Thyroid gland (tissue), 4 donors: Measurements from ENCODE around the gene GSTCD. TPM values are rescaled to one million over a fixed set of nuclear protein-coding genes. Genes with fewer than 3 reads are reported as not detected.
"Not testable (repeated sequence)": the region's sequence is repeated elsewhere in the genome, so short reads cannot be mapped to it uniquely, and the experiment has no call there.

Experiments
- DNase-seq, 2 donors: peaks; one replicate each; pipeline ENCODE4 v3.0.0-alpha.2; 2019
- H3K27ac ChIP-seq, 3 donors: fragments of 200-600 bp; sonication (generic); 1 replicate in 2 of 3; 2 replicates in 1 of 3; pipeline ENCODE4 v1.5.1; 2016 to 2019; ENCODE audit warnings: mild to moderate bottlenecking in 1 of 3, moderate library complexity in 1 of 3
- H3K27me3 ChIP-seq: fragments of 200-600 bp; sonication (generic); one replicate; pipeline ENCODE4 v1.5.1; 2019
- H3K36me3 ChIP-seq, 2 donors: fragments of 200-600 bp; sonication (generic); one replicate each; pipeline ENCODE4 v1.5.1; 2016 to 2019
- H3K4me1 ChIP-seq, 2 donors: fragments of 200-600 bp; sonication (generic); one replicate each; pipeline ENCODE4 v1.5.1; 2017 to 2019
- H3K4me3 ChIP-seq, 3 donors: fragments of 200-600 bp; sonication (generic); replicated peaks in 1 of 3; 1 replicate in 2 of 3; 2 replicates in 1 of 3; pipeline ENCODE4 v1.5.1; 2016; ENCODE audit warnings: mild to moderate bottlenecking in 1 of 3
- H3K9me3 ChIP-seq: fragments of 200-600 bp; sonication (generic); one replicate; pipeline ENCODE4 v1.5.1; 2017
- POLR2A ChIP-seq, 2 donors: fragments of 450-650 bp; IDR thresholded peaks; one replicate each; pipeline ENCODE4 v1.6.1; 2017; ENCODE audit warnings: antibody characterized with exemption in 2 of 2, mild to moderate bottlenecking in 2 of 2, moderate library complexity in 1 of 2
- WGBS, 2 donors: methylation state at CpG; one replicate each; pipeline ENCODE4 v1.1.5; 2017; 5-methylcytosine and 5-hydroxymethylcytosine counted together
- intact Hi-C: fragments of 100-400 bp; cut with DNase I; formaldehyde crosslinking; loops from one replicate; pipeline ENCODE4 v1.15.1; 2023
- total RNA-seq, 4 donors: library from RNA; depleted of rRNA; stranded (reverse); fragments of >200 nt; gene quantifications; one replicate each; pipeline ENCODE4 v1.2.3, GENCODE V29; 2016
- TF ChIP-seq, protein P1 (sequence below), 6 experiments: fragments of 200-600 bp in 3 of 6; fragments of 450-650 bp in 3 of 6; sonication (generic) in 3 of 6; IDR thresholded peaks; one replicate each; pipeline ENCODE4 v1.5.1; 2016 to 2019; ENCODE audit warnings: antibody characterized with exemption in 6 of 6, mild to moderate bottlenecking in 2 of 6, inconsistent platforms in 1 of 6, moderate library complexity in 1 of 6

Gene GSTCD
- total RNA-seq, 4 donors from 2014 or later, result 9.4 to 18.9 (median 15.2) TPM

DNA sequence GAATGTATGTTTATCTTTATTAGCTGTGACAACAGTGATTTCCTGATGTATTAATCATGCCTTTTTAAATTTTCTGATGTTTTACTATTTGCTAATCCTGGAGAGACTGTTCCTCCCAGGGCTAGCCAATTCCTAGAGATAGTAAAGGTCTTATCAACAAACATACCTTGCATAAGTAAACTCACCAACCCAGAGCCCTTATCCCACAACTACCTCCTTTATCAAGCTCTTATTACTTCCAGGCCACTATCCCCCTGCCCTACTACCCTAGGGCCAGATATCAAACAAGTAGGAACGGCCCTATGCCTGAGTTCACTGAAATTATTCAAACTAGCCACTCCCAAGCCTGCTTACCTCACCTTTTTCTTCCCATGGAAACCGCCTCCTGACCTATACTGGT lies 128.5 kb downstream of the GSTCD start:
- Histone ChIP-seq H3K27me3 (no peaks in the 10 kb centered on the region), H3K4me1 (no peaks in the 10 kb centered on the region), H3K36me3 (no peaks in the 10 kb centered on the region), H3K4me3 (no peak overlapping the region), H3K9me3 (no peaks in the 10 kb centered on the region), H3K27ac (no peak overlapping the region)
- WGBS, 2 donors, result 98 to 99% methylated on average over 2 of the region's 2 CpGs
- intact Hi-C loops, result no loop called here
- no peak for TF ChIP-seq POLR2A (IDR thresholded peaks at IDR 0.05)
- TF ChIP-seq, protein P1, sequence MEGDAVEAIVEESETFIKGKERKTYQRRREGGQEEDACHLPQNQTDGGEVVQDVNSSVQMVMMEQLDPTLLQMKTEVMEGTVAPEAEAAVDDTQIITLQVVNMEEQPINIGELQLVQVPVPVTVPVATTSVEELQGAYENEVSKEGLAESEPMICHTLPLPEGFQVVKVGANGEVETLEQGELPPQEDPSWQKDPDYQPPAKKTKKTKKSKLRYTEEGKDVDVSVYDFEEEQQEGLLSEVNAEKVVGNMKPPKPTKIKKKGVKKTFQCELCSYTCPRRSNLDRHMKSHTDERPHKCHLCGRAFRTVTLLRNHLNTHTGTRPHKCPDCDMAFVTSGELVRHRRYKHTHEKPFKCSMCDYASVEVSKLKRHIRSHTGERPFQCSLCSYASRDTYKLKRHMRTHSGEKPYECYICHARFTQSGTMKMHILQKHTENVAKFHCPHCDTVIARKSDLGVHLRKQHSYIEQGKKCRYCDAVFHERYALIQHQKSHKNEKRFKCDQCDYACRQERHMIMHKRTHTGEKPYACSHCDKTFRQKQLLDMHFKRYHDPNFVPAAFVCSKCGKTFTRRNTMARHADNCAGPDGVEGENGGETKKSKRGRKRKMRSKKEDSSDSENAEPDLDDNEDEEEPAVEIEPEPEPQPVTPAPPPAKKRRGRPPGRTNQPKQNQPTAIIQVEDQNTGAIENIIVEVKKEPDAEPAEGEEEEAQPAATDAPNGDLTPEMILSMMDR (IDR thresholded peaks at IDR 0.05), result no peak
- no peak for DNase-seq

DNA sequence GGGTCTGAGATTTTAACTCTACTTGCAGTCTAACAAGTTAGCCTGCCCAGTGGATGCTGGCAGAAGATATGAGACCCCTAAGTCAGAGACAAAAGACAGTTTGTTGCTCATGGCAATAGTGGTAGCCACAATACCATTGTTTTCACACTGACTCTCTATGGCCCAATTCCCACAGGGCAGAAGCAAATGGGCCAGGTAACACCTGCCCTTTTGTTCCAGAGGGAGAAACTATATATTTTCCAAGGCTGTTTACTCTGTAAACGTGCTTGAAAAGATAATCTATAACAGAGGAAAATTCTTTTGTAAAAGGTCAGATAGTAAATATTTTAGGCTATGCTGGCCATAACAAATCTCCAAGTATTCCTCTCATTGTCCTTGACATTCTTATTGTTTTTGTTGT lies 129.5 kb downstream of the GSTCD start:
- H3K9me3 ChIP-seq, result no peaks in the 10 kb centered on the region
- no peak overlapping the region for H3K4me3 ChIP-seq
- DNase-seq, result no peak
- H3K4me1 ChIP-seq, result no peaks in the 10 kb centered on the region
- WGBS, 2 donors, result 93 to 95% methylated on average over 1 of the region's 1 CpG
- no peak for TF ChIP-seq POLR2A (IDR thresholded peaks at IDR 0.05)
- TF ChIP-seq, protein P1 (IDR thresholded peaks at IDR 0.05), result no peak
- H3K27ac ChIP-seq, result no peak overlapping the region
- H3K36me3 ChIP-seq, result no peaks in the 10 kb centered on the region
- H3K27me3 ChIP-seq, result no peaks in the 10 kb centered on the region
- intact Hi-C loops, result no loop called here

DNA sequence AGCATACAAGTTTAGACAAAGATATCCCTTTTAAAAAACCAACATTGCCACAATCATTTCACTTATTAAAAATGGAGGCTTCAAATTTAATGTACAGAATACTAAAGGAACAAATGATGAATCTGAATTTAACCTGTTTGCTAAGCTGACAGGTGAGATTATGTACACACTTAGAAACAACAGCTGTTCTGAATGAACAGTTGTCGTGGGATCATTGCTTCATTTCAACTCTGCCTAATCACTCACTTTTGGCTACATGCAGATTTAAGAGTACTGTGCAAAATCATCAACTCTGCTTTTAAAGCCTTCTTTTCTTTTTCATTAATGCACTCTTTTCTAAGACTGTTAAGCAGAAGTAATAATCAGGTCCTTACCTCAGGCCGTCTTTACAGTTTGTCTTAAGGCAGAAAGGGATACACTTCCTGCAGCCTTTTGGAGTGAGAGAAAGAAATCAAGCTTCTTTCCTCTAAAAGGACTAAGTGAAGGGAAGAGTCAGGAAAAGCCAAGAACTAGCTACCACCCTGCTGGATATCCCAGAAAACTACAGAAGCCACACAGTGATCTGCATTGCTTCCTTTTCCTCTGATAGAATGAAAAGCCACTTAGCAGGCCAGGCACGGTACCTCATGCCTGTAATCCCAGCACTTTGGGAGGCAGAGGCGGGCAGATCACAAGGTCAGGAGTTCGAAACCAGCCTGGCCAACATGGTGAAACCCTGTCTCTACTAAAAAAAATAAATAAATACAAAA lies 132.0 kb downstream of the GSTCD start:
- Histone ChIP-seq H3K4me1 (peaks cover 0 to 5% of the 10 kb centered on the region in 2 donors), H3K27me3 (no peaks in the 10 kb centered on the region), H3K27ac (no peak overlapping the region), H3K4me3 (no peak overlapping the region), H3K9me3 (no peaks in the 10 kb centered on the region), H3K36me3 (no peaks in the 10 kb centered on the region)
- intact Hi-C loops, result no loop called here
- TF ChIP-seq, protein P1 (IDR thresholded peaks at IDR 0.05), result no peak
- no peak for TF ChIP-seq POLR2A (IDR thresholded peaks at IDR 0.05)
- DNase-seq, result no peak
- WGBS, 2 donors, result 91 to 93% methylated on average over 5 of the region's 5 CpGs

DNA sequence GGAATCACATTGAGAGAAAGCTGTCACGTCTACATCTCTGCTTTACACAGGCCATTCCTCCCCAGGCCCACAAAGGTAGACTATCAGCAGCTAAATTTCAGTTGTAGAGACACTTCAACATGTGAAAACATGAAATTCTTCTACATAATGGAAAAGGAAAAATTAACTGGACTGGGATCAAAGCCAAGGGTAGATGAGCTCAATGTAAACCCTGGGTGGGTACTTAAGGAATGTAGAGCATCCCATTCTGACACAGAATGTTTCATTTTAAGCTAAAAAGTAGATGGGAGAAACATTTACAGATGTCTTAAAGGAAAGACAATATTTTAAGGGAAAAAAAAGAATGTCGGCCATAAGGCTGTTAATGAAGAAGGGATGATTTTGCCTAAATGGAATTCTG lies 135.4 kb downstream of the GSTCD start:
- WGBS, 2 donors, result 72 to 97% methylated on average over 2 of the region's 2 CpGs
- Histone ChIP-seq H3K27me3 (no peaks in the 10 kb centered on the region), H3K4me1 (peaks cover 0 to 5% of the 10 kb centered on the region in 2 donors), H3K9me3 (no peaks in the 10 kb centered on the region), H3K36me3 (no peaks in the 10 kb centered on the region), H3K27ac (no peak overlapping the region), H3K4me3 (no peak overlapping the region)
- TF ChIP-seq, protein P1 (IDR thresholded peaks at IDR 0.05), result no peak
- no peak for TF ChIP-seq POLR2A (IDR thresholded peaks at IDR 0.05)
- intact Hi-C loops, result no loop called here
- no peak for DNase-seq

DNA sequence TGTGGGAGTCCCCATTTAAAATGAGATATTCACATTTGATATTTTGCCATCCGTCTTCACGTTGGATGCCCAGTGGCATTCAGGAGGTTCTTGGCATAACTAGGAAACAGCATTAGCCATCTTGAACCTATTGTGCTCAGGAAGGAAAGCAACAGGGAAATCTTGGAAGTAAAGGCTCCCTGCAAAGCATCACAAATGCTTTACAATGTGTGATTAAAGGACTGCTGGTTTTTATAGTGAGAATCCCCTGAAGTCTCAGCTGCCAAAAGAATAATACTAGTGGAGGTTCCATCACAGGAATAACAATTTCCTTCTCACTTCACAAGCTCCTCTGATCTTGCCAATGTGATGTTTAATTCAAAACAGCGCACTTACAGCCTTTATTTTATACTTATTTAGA lies 137.0 kb downstream of the GSTCD start:
- intact Hi-C loops, result no loop called here
- WGBS, 2 donors, result 82 to 90% methylated on average over 3 of the region's 3 CpGs
- no peak overlapping the region for H3K27ac ChIP-seq
- H3K4me3 ChIP-seq, result no peak overlapping the region
- H3K27me3 ChIP-seq, result no peaks in the 10 kb centered on the region
- no peaks in the 10 kb centered on the region for H3K9me3 ChIP-seq
- no peak for TF ChIP-seq POLR2A (IDR thresholded peaks at IDR 0.05)
- TF ChIP-seq, protein P1 (IDR thresholded peaks at IDR 0.05), result no peak
- peaks cover 0 to 5% of the 10 kb centered on the region in 2 donors for H3K4me1 ChIP-seq
- no peaks in the 10 kb centered on the region for H3K36me3 ChIP-seq
- no peak for DNase-seq

DNA sequence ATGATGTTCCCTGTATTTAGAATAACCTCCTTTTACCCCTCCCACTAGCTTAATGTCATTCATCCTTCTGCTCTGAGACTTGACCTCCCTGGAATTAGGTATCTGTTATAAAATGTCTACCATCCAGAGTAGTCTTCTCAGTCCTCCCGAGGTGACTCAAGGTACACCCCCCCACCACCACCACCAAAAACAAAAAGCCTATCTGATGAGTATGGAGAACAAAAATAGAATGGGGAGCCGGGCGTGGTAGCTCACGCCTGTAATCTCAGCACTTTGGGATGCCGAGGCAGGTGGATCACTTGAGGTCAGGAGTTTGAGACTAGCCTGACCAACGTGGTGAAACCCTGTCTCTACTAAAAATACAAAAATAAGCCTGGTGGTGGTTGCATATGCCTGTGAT lies 139.8 kb downstream of the GSTCD start:
- not testable (repeated sequence) for H3K4me3 ChIP-seq

More for the DNA sequence above, 139.8 kb downstream of the GSTCD start:
- DNase-seq, H3K4me1 ChIP-seq, H3K27ac ChIP-seq, intact Hi-C loops, H3K27me3 ChIP-seq, H3K9me3 ChIP-seq, H3K36me3 ChIP-seq: not testable (repeated sequence)
- 91 to 96% methylated on average over 6 of the region's 6 CpGs for WGBS, 2 donors
